Thoracic aorta (tissue), 2 donors: ENCODE results near the gene IGFBP7. TPM values are rescaled to one million over a fixed set of nuclear protein-coding genes. Genes with fewer than 3 reads are reported as not detected.

ENCODE experiments used
- ATAC-seq: fragments of 150-250 bp; one replicate; pipeline ENCODE4 v1.8.0; 2017; ENCODE audit warnings: low read depth; ENCODE audit not compliant: insufficient number of reproducible peaks, low FRiP score
- DNase-seq: peaks from one replicate; pipeline ENCODE4 v3.0.0-alpha.2; 2020; ENCODE audit warnings: low spot score
- H3K27ac ChIP-seq, 2 donors: fragments of 200-600 bp; sonication (generic); 1 replicate in 1 of 2; 2 replicates in 1 of 2; pipeline ENCODE4 v1.5.1; 2016; ENCODE audit warnings: mild to moderate bottlenecking in 2 of 2, moderate library complexity in 2 of 2
- H3K27me3 ChIP-seq: fragments of 200-600 bp; sonication (generic); replicated peaks from 2 replicates; pipeline ENCODE4 v1.6.0; 2016; ENCODE audit warnings: mild to moderate bottlenecking; ENCODE audit not compliant: insufficient read depth
- H3K36me3 ChIP-seq: fragments of 200-600 bp; sonication (generic); one replicate; pipeline ENCODE4 v1.5.1; 2016
- H3K4me1 ChIP-seq, 2 donors: fragments of 200-600 bp; sonication (generic); 1 replicate in 1 of 2; 2 replicates in 1 of 2; pipeline versions ENCODE4 v1.5.1 to v1.6.0; 2016; ENCODE audit warnings: low read depth in 2 of 2, mild to moderate bottlenecking in 1 of 2; ENCODE audit not compliant: control insufficient read depth in 1 of 2
- H3K4me3 ChIP-seq: fragments of 200-600 bp; sonication (generic); 2 replicates; pipeline ENCODE4 v1.5.1; 2016; ENCODE audit warnings: mild to moderate bottlenecking
- H3K9me3 ChIP-seq: fragments of 200-600 bp; sonication (generic); 2 replicates; pipeline ENCODE4 v1.5.1; 2016
- total RNA-seq, 2 donors: library from RNA; depleted of rRNA; stranded (reverse); fragments of >200 nt; gene quantifications; one replicate each; pipeline versions ENCODE4 v1.1.0 to v1.2.3, GENCODE V29; 2016
- TF ChIP-seq, protein P1 (sequence below): fragments of 200-600 bp; sonication (generic); IDR thresholded peaks from one replicate; pipeline ENCODE4 v1.5.1; 2019; ENCODE audit warnings: antibody characterized with exemption

Gene IGFBP7
- total RNA-seq, 2 donors from 2014 or later = 4,453 to 6,615 TPM

DNA sequence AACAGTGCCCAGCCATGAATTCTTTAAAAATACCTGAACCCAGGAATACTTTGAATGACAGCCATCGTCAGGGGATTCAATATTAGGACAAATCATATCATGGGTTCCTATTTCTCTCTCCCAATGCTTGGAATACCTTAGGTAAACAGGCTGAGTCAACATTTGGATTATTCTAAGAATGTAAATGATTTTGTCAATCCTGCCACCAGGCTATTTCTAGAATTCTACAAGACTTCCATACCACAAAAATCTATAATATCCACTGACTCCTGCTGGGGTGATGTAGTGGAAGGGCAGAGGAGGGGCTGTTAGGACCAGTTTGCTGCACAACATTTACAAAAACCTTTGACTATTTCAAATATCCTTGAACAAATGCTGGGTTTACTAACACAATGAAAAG is 65.2 kb downstream of the IGFBP7 start:
- Histone ChIP-seq H3K4me1 (peaks cover 79 to 94% of the 10 kb centered on the region in 2 donors), H3K4me3 (no peak overlapping the region), H3K9me3 (no peaks in the 10 kb centered on the region), H3K36me3 (peaks cover 7% of the 10 kb centered on the region), H3K27me3 (no peaks in the 10 kb centered on the region), H3K27ac (peak overlapping the region; percentile 89 to 95)
- ATAC-seq = no peak
- TF ChIP-seq, protein P1, sequence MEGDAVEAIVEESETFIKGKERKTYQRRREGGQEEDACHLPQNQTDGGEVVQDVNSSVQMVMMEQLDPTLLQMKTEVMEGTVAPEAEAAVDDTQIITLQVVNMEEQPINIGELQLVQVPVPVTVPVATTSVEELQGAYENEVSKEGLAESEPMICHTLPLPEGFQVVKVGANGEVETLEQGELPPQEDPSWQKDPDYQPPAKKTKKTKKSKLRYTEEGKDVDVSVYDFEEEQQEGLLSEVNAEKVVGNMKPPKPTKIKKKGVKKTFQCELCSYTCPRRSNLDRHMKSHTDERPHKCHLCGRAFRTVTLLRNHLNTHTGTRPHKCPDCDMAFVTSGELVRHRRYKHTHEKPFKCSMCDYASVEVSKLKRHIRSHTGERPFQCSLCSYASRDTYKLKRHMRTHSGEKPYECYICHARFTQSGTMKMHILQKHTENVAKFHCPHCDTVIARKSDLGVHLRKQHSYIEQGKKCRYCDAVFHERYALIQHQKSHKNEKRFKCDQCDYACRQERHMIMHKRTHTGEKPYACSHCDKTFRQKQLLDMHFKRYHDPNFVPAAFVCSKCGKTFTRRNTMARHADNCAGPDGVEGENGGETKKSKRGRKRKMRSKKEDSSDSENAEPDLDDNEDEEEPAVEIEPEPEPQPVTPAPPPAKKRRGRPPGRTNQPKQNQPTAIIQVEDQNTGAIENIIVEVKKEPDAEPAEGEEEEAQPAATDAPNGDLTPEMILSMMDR = no peak
- DNase-seq = no peak

GRCh38 chr4:57044279-57044678 is 65.9 kb downstream of the IGFBP7 start:
- TF ChIP-seq, protein P1 = no peak
- Histone ChIP-seq H3K4me1 (peaks cover 78 to 94% of the 10 kb centered on the region in 2 donors), H3K9me3 (no peaks in the 10 kb centered on the region), H3K4me3 (peak overlapping the region; percentile 28), H3K27me3 (no peaks in the 10 kb centered on the region), H3K27ac (peak overlapping the region; percentile 89 to 95), H3K36me3 (peaks cover 8% of the 10 kb centered on the region)
- ATAC-seq (no peak), DNase-seq (no peak)

DNA sequence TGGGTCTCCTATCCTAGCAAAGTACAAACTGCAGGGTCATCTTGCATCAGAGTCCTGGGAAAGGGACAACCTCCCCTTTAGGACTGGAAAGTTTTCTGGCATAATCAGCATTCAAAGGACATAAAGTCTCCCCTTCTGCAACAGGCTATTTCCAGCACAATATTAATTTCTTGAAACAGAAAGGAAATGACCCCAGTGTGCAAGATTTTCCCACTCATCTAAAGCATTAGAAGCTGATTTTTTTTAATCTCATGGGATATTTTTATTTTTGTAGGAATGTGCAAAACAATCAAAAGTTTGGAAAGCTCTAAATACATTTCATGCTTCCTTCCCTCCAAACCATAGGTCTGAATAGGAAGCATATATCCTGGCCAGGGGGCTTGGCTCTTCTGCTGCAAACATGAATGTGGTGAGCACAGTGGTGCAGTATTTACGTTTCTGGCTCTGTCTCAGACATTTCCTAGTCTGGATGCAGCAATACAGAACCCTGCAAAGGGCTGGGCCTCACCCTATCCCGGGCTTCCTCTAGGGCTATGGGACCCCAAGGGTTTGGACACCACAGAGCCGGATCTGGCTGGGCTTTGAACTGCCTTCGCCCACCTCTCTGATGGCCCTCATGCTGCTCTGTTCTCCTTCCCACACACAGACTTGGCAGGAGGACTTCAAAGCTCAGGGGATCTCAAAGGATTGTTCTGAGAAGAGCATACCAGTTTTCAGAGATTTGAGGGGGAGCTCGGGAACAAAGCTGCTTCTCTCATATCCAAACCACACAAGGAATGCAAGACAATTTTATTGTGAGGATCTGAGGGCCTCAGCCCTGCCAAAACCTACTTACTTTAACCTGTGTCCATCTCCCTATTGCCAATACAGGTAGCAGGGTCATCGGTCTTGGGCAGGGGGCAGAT is 66.6 kb downstream of the IGFBP7 start:
- H3K36me3 ChIP-seq = peaks cover 8% of the 10 kb centered on the region
- peak; percentile 45 for ATAC-seq
- no peaks in the 10 kb centered on the region for H3K9me3 ChIP-seq
- TF ChIP-seq, protein P1 = no peak
- peak overlapping the region; percentile 89 to 95 for H3K27ac ChIP-seq
- H3K4me1 ChIP-seq = peaks cover 71 to 92% of the 10 kb centered on the region in 2 donors
- DNase-seq = no peak
- H3K4me3 ChIP-seq = peak overlapping the region; percentile 28
- no peaks in the 10 kb centered on the region for H3K27me3 ChIP-seq

DNA sequence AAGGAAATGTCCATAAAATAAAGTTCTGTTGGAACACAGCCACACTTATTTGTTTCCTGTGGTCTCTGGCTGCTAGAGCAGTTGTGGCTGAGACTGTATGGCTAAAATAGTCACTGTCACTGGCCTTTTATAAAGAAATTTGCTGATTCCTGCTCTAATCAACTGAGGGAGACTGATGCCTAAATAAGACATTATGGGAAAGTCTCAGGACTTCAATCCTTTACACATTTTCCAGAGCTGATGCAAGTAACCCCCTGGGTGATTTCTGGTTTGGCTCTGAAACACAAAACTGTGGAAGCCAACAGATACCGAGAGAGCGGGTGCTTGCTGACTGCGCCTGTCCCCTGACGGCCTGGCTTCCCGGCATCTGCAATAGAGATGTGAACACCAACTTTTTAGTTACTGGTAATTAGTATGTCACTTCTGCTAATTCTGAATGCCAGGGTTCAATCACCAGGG is 67.4 kb downstream of the IGFBP7 start:
- TF ChIP-seq, protein P1 = no peak
- no peak for ATAC-seq
- H3K4me1 ChIP-seq = peaks cover 74 to 94% of the 10 kb centered on the region in 2 donors

DNA sequence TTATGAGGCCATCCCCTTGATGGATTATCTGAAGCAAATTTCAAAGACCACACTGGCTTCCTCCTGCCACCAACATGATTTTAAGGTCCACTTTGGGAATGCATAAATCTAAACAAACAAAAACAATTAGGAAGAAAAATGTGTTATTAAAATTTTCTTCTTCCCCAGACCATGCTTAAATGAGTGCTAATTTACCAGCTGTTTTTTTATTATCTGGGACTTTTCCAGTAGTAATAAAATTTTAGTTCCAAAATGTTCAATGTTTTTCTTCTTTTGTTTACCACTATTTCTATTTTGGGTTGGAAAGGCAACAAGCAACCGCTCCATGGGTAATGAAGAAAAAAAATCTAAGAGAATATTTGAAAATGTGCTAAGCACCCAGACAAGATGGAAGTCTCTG is 69.2 kb downstream of the IGFBP7 start:
- peaks cover 65 to 99% of the 10 kb centered on the region in 2 donors for H3K4me1 ChIP-seq

More for the DNA sequence above, 67.4 kb downstream of the IGFBP7 start:
- Histone ChIP-seq H3K4me3 (peak overlapping the region; percentile 28), H3K9me3 (no peaks in the 10 kb centered on the region), H3K36me3 (peaks cover 8% of the 10 kb centered on the region), H3K27ac (peak overlapping the region; percentile 89 to 95), H3K27me3 (no peaks in the 10 kb centered on the region)
- DNase-seq = no peak

More for the DNA sequence above, 69.2 kb downstream of the IGFBP7 start:
- Histone ChIP-seq H3K27ac (peak overlapping the region; percentile 89 to 95), H3K27me3 (no peaks in the 10 kb centered on the region), H3K9me3 (no peaks in the 10 kb centered on the region), H3K4me3 (no peak overlapping the region), H3K36me3 (peaks cover 8% of the 10 kb centered on the region)
- TF ChIP-seq, protein P1 = no peak
- DNase-seq (no peak), ATAC-seq (no peak)
